Endothelial cell (in vitro differentiated cells): ENCODE data around the gene NEDD4L. TPM values are rescaled to one million over a fixed set of nuclear protein-coding genes. Genes with fewer than 3 reads are reported as not detected.

Source experiments
- DNase-seq: peaks from one replicate; pipeline ENCODE4 v3.0.0; 2021; ENCODE audit warnings: low spot score
- H3K27ac Mint-ChIP-seq: one replicate; pipeline ENCODE4 v1.8.0; 2021; ENCODE audit warnings: mixed read lengths, inconsistent platforms; ENCODE audit not compliant: unreplicated experiment
- H3K27me3 Mint-ChIP-seq: one replicate; pipeline ENCODE4 v1.8.0; 2021; ENCODE audit warnings: mild to moderate bottlenecking, moderate library complexity, mixed read lengths, inconsistent platforms; ENCODE audit not compliant: unreplicated experiment
- H3K36me3 Mint-ChIP-seq: one replicate; pipeline ENCODE4 v1.8.0; 2021; ENCODE audit warnings: mild to moderate bottlenecking, low read depth, mixed read lengths, inconsistent platforms; ENCODE audit not compliant: unreplicated experiment
- H3K4me1 Mint-ChIP-seq: one replicate; pipeline ENCODE4 v1.8.0; 2021; ENCODE audit warnings: mild to moderate bottlenecking, mixed read lengths, inconsistent platforms; ENCODE audit not compliant: unreplicated experiment
- H3K4me3 Mint-ChIP-seq: one replicate; pipeline ENCODE4 v1.8.0; 2021; ENCODE audit warnings: mild to moderate bottlenecking, mixed read lengths, inconsistent platforms; ENCODE audit not compliant: unreplicated experiment
- H3K9me3 Mint-ChIP-seq: one replicate; pipeline ENCODE4 v1.8.0; 2021; ENCODE audit warnings: mixed read lengths, inconsistent platforms; ENCODE audit not compliant: unreplicated experiment
- CTCF ChIP-seq: fragments of 200-600 bp; sonication (generic); IDR thresholded peaks from one replicate; pipeline ENCODE4 v1.5.0; 2021; ENCODE audit warnings: antibody characterized with exemption; ENCODE audit not compliant: unreplicated experiment
- total RNA-seq: library from RNA; stranded (reverse); fragmentation: NEBNext Ultra II Directional; extraction: Animal tissue kit (Norgen Biotek cat#: 25700); gene quantifications from one replicate; pipeline ENCODE4 v1.2.1, GENCODE V29; 2021; ENCODE audit not compliant: unreplicated experiment

NEDD4L gene
- total RNA-seq, 1 donor from 2014 or later, result 42.8 TPM

- no peaks in the 10 kb centered on the region for H3K36me3 Mint-ChIP-seq
- TF ChIP-seq CTCF, result no peak
- H3K4me3 Mint-ChIP-seq, result no peak overlapping the region
- peaks cover 18% of the 10 kb centered on the region for H3K4me1 Mint-ChIP-seq
- no peaks in the 10 kb centered on the region for H3K9me3 Mint-ChIP-seq
- no peak overlapping the region for H3K27ac Mint-ChIP-seq
- no peak for DNase-seq
- no peaks in the 10 kb centered on the region for H3K27me3 Mint-ChIP-seq
These were observed 225.9 kb downstream of the NEDD4L start for GRCh38 chr18:58269931-58270330.

GRCh38 chr18:58270396-58270795 is 226.4 kb downstream of the NEDD4L start:
- no peak for DNase-seq
- no peaks in the 10 kb centered on the region for H3K36me3 Mint-ChIP-seq
- peaks cover 18% of the 10 kb centered on the region for H3K4me1 Mint-ChIP-seq
- H3K9me3 Mint-ChIP-seq, result no peaks in the 10 kb centered on the region
- no peak for TF ChIP-seq CTCF
- H3K27me3 Mint-ChIP-seq, result no peaks in the 10 kb centered on the region
- H3K4me3 Mint-ChIP-seq, result no peak overlapping the region
- H3K27ac Mint-ChIP-seq, result no peak overlapping the region

- TF ChIP-seq CTCF, result no peak
- H3K9me3 Mint-ChIP-seq, result no peaks in the 10 kb centered on the region
- H3K36me3 Mint-ChIP-seq, result no peaks in the 10 kb centered on the region
- H3K4me1 Mint-ChIP-seq, result peaks cover 18% of the 10 kb centered on the region
- no peak overlapping the region for H3K4me3 Mint-ChIP-seq
- no peaks in the 10 kb centered on the region for H3K27me3 Mint-ChIP-seq
- no peak overlapping the region for H3K27ac Mint-ChIP-seq
- DNase-seq, result no peak
These were observed 227.7 kb downstream of the NEDD4L start for GRCh38 chr18:58271770-58272169.

- no peak for DNase-seq
- H3K27ac Mint-ChIP-seq, result no peak overlapping the region
- peaks cover 18% of the 10 kb centered on the region for H3K4me1 Mint-ChIP-seq
- no peaks in the 10 kb centered on the region for H3K9me3 Mint-ChIP-seq
- no peak overlapping the region for H3K4me3 Mint-ChIP-seq
- no peaks in the 10 kb centered on the region for H3K36me3 Mint-ChIP-seq
- no peak for TF ChIP-seq CTCF
- H3K27me3 Mint-ChIP-seq, result no peaks in the 10 kb centered on the region
These were observed 228.2 kb downstream of the NEDD4L start for GRCh38 chr18:58272209-58272608.

GRCh38 chr18:58272779-58273435 is 228.9 kb downstream of the NEDD4L start:
- TF ChIP-seq CTCF, result no peak
- DNase-seq, result no peak
- peaks cover 18% of the 10 kb centered on the region for H3K4me1 Mint-ChIP-seq
- no peaks in the 10 kb centered on the region for H3K27me3 Mint-ChIP-seq
- peak overlapping the region; percentile 16 for H3K4me3 Mint-ChIP-seq
- no peaks in the 10 kb centered on the region for H3K9me3 Mint-ChIP-seq
- peak overlapping the region; percentile 73 for H3K27ac Mint-ChIP-seq
- H3K36me3 Mint-ChIP-seq, result no peaks in the 10 kb centered on the region
